ENCODE data around the gene TMEM253. TPM values are rescaled to one million over a fixed set of nuclear protein-coding genes. Genes with fewer than 3 reads are reported as not detected.

Gene TMEM253
- total and polyA plus RNA-seq, 2 experiments from 2014 or later: 0.59 to 0.95 TPM

DNA sequence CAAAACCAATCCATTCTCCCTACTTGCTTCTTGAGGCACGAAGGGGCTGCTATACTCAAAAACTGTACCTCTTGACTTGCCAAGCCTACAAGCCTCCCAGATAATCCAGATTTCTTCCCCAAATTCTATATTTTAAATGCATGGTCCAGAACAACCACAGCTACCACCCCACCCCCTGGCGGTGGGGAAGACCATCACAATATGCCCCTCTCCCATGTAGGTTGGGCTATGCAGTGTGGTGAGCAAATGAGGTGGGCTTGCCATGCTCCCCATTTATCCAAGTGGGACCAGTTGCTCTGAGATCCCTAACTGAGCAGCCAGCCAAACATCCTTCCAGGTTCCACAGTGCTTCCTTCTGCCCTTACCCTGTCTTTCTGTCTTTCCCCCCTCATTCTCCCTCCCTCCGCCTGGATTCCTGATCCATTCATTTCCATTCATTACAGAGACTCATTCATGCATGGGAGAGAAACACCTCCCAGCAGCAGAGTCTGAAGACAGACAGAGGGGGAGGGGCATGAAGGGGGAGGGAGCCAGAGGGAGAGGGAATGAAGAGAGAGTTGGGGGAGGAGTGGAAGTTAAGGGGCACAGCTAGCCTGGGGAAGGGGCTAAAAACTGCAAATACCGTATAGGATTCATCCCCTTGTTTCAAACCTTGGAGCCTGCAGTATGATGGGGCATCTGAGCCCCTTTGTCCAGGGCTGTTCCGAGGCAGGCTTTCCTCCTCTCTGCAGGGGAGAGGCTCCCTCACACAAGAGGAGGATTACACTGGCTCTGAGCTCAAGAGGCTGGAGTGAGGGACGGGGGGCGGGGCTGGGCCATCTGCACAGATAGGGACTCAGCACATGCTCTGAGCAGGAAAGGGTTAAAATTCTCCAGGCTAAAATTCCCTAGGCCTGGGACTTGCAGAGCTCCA lies 6.8 kb upstream of the TMEM253 start (continued):
- TF ChIP-seq ZNF462 (CRISPR knock-in tag; IDR thresholded peaks at IDR 0.05) (no peak), EZH2 (IDR thresholded peaks at IDR 0.05; ENCODE audit: low read depth, unreplicated experiment) (no peak), REST (IDR thresholded peaks at IDR 0.05; ENCODE audit: unreplicated experiment) (peak; percentile 32), EZH2phosphoT487 (IDR thresholded peaks at IDR 0.05; ENCODE audit: unreplicated experiment) (no peak)

Data from GM23338 (cell line).